CD4-positive, alpha-beta T cell (primary cell): ENCODE measurements around the gene EZH1. TPM values are rescaled to one million over a fixed set of nuclear protein-coding genes. Genes with fewer than 3 reads are reported as not detected.
"Not testable (repeated sequence)": the region's sequence is repeated elsewhere in the genome, so short reads cannot be mapped to it uniquely, and the experiment has no call there.

Experiments
- ATAC-seq: fragments of 200-7000 bp; cut with Tn5 transposase; one replicate; pipeline ENCODE4 v1.10.0; 2022; ENCODE audit warnings: mild to moderate bottlenecking; ENCODE audit not compliant: poor library complexity
- CTCF ChIA-PET: fragments of 350-600 bp; sonication (Branson Sonifier 250); formaldehyde crosslinking; loops from one replicate; lab custom pipeline; 2021; ENCODE audit warnings: antibody characterized with exemption, inconsistent platforms; lab: Charles Lee
- POLR2A ChIA-PET: fragments of 350-600 bp; sonication (Branson Sonifier 250); formaldehyde crosslinking; loops from one replicate; lab custom pipeline; 2021; ENCODE audit warnings: antibody characterized with exemption, inconsistent platforms; lab: Charles Lee
- DNase-seq, 14 experiments: peaks; one replicate each; pipeline ENCODE4 v3.0.0-alpha.2; 2013 to 2020; ENCODE audit warnings: mixed read lengths in 2 of 14
- H3K27ac ChIP-seq, 2 donors: one replicate each; pipeline versions ENCODE4 v1.5.1 to v1.7.0; 2013; ENCODE audit warnings: low read length in 2 of 2, low read depth in 1 of 2, mild to moderate bottlenecking in 1 of 2
- H3K27me3 ChIP-seq, 2 experiments: 1 replicate in 1 of 2; 2 replicates in 1 of 2; pipeline versions ENCODE4 v1.6.1 to v1.7.0; 2013; ENCODE audit warnings: low read length in 2 of 2, control low read depth in 1 of 2, mild to moderate bottlenecking in 1 of 2, moderate library complexity in 1 of 2; ENCODE audit not compliant: insufficient read depth in 2 of 2, control insufficient read depth in 1 of 2
- H3K36me3 ChIP-seq: one replicate; pipeline ENCODE4 v1.6.1; 2013; ENCODE audit warnings: low read length, control low read depth; ENCODE audit not compliant: insufficient read depth
- H3K4me1 ChIP-seq: one replicate; pipeline ENCODE4 v1.6.1; 2013; ENCODE audit warnings: low read length, control low read depth; ENCODE audit not compliant: insufficient read depth
- H3K4me3 ChIP-seq: one replicate; pipeline ENCODE4 v1.5.1; 2013; ENCODE audit warnings: mild to moderate bottlenecking, low read length, moderate library complexity
- H3K9me3 ChIP-seq, 2 experiments: 1 replicate in 1 of 2; 2 replicates in 1 of 2; pipeline versions ENCODE4 v1.6.1 to v1.7.0; 2013; ENCODE audit warnings: low read length in 2 of 2, mild to moderate bottlenecking in 2 of 2, control low read depth in 1 of 2, moderate library complexity in 1 of 2; ENCODE audit not compliant: control insufficient read depth in 1 of 2, insufficient read depth in 1 of 2
- H3K27ac Mint-ChIP-seq: one replicate; pipeline ENCODE4 v1.8.0; 2020; ENCODE audit warnings: mixed read lengths
- H3K27me3 Mint-ChIP-seq: one replicate; pipeline ENCODE4 v1.8.0; 2021; ENCODE audit warnings: mixed read lengths
- H3K36me3 Mint-ChIP-seq: one replicate; pipeline ENCODE4 v1.8.0; 2021; ENCODE audit warnings: low read depth, mixed read lengths
- H3K4me1 Mint-ChIP-seq: one replicate; pipeline ENCODE4 v1.8.0; 2021; ENCODE audit warnings: low read depth, mixed read lengths
- H3K4me3 Mint-ChIP-seq: one replicate; pipeline ENCODE4 v1.8.0; 2020; ENCODE audit warnings: mild to moderate bottlenecking, mixed read lengths
- H3K9me3 Mint-ChIP-seq: one replicate; pipeline ENCODE4 v1.8.0; 2020; ENCODE audit warnings: mixed read lengths
- CTCF ChIP-seq: fragments of 200-600 bp; IDR thresholded peaks from one replicate; pipeline ENCODE4 v1.8.0; 2022; ENCODE audit warnings: antibody characterized with exemption, mild to moderate bottlenecking
- intact Hi-C, 2 experiments: fragments of 100-400 bp; cut with DNase I in 1 of 2; cut with micrococcal nuclease in 1 of 2; formaldehyde crosslinking; loops; one replicate each; pipeline versions ENCODE4 v1.15.1 to v1.9.0; 2023 to 2025; cut with DNase I, micrococcal nuclease
- total RNA-seq, 174 experiments: library from RNA in 2 of 174; stranded (reverse) in 2 of 174; gene quantifications; one replicate each; pipeline ENCODE4 v1.2.3 and lab custom pipeline; 2021 to 2026

The EZH1 gene
- total RNA-seq, 2 experiments from 2014 or later: 73.3 to 76.1 TPM

- DNase-seq (no peak), ATAC-seq (no peak)
- no peaks in the 10 kb centered on the region for H3K9me3 Mint-ChIP-seq
- Histone ChIP-seq H3K27me3 (peaks cover 0 to 5% of the 10 kb centered on the region in 2 experiments), H3K9me3 (no peaks in the 10 kb centered on the region), H3K4me3 (no peak overlapping the region), H3K27ac (no peak overlapping the region), H3K4me1 (peaks cover 11% of the 10 kb centered on the region), H3K36me3 (peaks cover 5% of the 10 kb centered on the region)
- H3K4me3 Mint-ChIP-seq: no peak overlapping the region
- POLR2A ChIA-PET: no interaction called here
- intact Hi-C loops: no loop called here
- peaks cover 5% of the 10 kb centered on the region for H3K27me3 Mint-ChIP-seq
- CTCF ChIA-PET: no interaction called here
- H3K4me1 Mint-ChIP-seq: peaks cover 6% of the 10 kb centered on the region
- peaks cover 20% of the 10 kb centered on the region for H3K36me3 Mint-ChIP-seq
- TF ChIP-seq CTCF: no peak
- no peak overlapping the region for H3K27ac Mint-ChIP-seq
These were observed 79.2 kb downstream of the EZH1 start for GRCh38 chr17:42665581-42666001.

GRCh38 chr17:42660692-42661345 lies 84.0 kb downstream of the EZH1 start:
- H3K27me3 ChIP-seq: no peaks in the 10 kb centered on the region
- peaks cover 18% of the 10 kb centered on the region for H3K36me3 Mint-ChIP-seq
- DNase-seq (no peak), ATAC-seq (no peak)
- H3K9me3 ChIP-seq: no peaks in the 10 kb centered on the region
- no peak overlapping the region for H3K27ac ChIP-seq
- no peak overlapping the region for H3K4me3 Mint-ChIP-seq
- CTCF ChIA-PET: no interaction called here
- no peak for TF ChIP-seq CTCF
- no peaks in the 10 kb centered on the region for H3K9me3 Mint-ChIP-seq
- intact Hi-C loops: no loop called here
- peaks cover 21% of the 10 kb centered on the region for H3K4me1 Mint-ChIP-seq
- H3K4me1 ChIP-seq: peaks cover 14% of the 10 kb centered on the region
- no peaks in the 10 kb centered on the region for H3K27me3 Mint-ChIP-seq
- no peak overlapping the region for H3K4me3 ChIP-seq
- peaks cover 2% of the 10 kb centered on the region for H3K36me3 ChIP-seq
- no peak overlapping the region for H3K27ac Mint-ChIP-seq
- POLR2A ChIA-PET: interaction anchor here (2.5 kb wide), 1 partner anchor 8 kb away, joined by 9 read pairs; no protein-coding TSS in a partner anchor

GRCh38 chr17:42659932-42660274 lies 84.9 kb downstream of the EZH1 start:
- intact Hi-C loops, CTCF ChIA-PET: not testable (repeated sequence)

More at GRCh38 chr17:42659932-42660274, 84.9 kb downstream of the EZH1 start:
- Histone ChIP-seq H3K4me1 (peaks cover 14% of the 10 kb centered on the region), H3K4me3 (peak overlapping the region; percentile 70)
- not testable (repeated sequence) for H3K27ac Mint-ChIP-seq, DNase-seq, H3K27ac ChIP-seq, H3K36me3 ChIP-seq, H3K27me3 Mint-ChIP-seq, H3K9me3 Mint-ChIP-seq, H3K9me3 ChIP-seq, ATAC-seq, H3K27me3 ChIP-seq
- Mint-ChIP-seq H3K4me3 (peak overlapping the region; percentile 62), H3K4me1 (peaks cover 21% of the 10 kb centered on the region), H3K36me3 (peaks cover 12% of the 10 kb centered on the region)
- POLR2A ChIA-PET: interaction anchor here (1.0 to 2.5 kb wide), 3 partner anchors 9 to 51 kb away, joined by 3 to 9 read pairs (median 5); partner anchors contain the start of genes PLEKHH3, RETREG3 and TUBG1
